LNCAP (cell line): ENCODE measurements around the gene KIDINS220.

Source experiments
- TF ChIP-seq, protein P1 (sequence below): fragments of 450-650 bp; IDR thresholded peaks from 2 replicates; pipeline ENCODE4 v1.5.1; 2017; ENCODE audit warnings: mild to moderate bottlenecking

Gene KIDINS220

DNA sequence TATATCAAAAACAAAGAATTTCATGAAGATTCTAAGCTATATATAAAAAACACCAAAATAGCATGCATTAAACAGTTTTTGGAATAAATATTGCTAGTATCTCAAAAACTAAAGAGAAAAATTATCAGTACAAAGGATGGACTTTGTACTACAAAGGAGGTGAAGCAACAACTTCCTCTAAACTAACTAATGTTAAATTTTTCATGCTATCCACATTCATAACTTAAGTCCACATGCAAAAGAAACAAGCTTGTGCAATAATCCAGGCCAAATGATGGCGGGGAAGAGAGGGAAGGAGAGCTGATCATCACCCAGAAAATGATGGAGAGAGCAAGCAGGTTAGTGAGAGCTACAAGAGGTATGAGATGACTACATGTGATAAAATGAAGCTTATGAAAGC lies 70.1 kb downstream of the KIDINS220 start:
- TF ChIP-seq, protein P1, sequence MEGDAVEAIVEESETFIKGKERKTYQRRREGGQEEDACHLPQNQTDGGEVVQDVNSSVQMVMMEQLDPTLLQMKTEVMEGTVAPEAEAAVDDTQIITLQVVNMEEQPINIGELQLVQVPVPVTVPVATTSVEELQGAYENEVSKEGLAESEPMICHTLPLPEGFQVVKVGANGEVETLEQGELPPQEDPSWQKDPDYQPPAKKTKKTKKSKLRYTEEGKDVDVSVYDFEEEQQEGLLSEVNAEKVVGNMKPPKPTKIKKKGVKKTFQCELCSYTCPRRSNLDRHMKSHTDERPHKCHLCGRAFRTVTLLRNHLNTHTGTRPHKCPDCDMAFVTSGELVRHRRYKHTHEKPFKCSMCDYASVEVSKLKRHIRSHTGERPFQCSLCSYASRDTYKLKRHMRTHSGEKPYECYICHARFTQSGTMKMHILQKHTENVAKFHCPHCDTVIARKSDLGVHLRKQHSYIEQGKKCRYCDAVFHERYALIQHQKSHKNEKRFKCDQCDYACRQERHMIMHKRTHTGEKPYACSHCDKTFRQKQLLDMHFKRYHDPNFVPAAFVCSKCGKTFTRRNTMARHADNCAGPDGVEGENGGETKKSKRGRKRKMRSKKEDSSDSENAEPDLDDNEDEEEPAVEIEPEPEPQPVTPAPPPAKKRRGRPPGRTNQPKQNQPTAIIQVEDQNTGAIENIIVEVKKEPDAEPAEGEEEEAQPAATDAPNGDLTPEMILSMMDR: no peak

DNA sequence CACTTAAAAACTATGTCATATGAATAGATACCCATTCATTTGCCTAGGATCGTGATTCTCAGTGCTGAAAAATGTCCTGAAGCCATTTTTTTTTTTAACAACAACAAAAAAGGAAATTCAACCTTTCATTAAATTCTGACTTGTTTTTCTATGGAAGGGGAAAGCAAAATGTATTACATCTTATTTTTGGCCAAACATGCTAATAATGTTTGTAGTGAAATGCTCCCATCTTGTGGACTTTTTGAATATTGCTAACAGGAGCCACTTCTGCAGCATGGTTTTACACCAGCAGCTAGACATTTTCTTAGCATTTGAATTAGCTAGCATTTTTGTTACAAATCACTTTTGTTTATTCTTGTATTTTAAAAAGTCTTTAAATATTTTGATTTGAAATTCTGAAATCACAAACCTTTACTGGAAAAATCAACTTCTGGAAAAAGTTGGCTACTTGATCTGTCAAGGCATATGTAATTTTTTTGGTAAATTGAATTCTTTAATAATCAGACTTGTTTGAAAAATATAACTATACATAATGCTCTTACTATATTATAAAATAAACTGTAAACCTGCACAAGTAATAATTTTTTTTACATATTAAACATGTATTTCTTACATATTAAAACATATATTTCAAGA lies 75.8 kb downstream of the KIDINS220 start:
- TF ChIP-seq, protein P1: peak; percentile 64

DNA sequence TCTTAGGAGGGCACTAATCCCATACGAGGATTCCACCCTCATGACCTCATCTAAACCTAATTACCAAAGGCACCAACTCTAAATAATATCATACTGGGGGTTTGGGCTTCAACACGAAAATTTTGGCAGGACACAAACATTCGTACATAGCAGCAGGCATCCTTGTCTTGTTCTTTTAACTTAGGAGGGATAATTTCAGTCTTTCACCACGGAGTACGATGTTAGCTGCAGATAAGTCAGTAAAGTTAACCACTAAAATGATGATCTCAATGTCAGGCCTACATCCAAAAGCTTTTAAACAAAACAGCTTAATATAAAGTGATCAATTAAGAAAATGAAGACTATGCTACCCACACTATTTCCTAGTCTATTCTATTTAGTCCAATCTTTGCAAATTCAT lies 80.7 kb downstream of the KIDINS220 start:
- TF ChIP-seq, protein P1: no peak

DNA sequence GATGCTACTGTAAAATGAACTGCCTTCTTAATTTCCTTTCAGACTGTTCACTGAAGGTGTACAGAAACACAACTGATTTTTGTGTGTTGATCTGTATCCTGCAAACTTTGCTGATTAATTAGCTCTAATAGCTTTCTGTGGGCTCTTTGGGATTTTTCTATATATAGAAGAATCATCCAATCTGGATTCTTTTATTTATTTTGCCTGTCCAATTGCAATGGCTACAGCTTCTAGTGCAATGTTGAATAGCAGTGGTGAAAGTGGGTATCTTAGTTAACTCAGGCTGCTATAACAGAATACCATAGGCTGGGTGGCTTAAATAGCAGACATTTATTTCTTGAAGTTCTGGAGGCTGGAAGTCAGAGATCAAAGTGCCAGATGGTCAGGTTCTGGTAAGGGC lies 81.2 kb downstream of the KIDINS220 start:
- TF ChIP-seq, protein P1: no peak

DNA sequence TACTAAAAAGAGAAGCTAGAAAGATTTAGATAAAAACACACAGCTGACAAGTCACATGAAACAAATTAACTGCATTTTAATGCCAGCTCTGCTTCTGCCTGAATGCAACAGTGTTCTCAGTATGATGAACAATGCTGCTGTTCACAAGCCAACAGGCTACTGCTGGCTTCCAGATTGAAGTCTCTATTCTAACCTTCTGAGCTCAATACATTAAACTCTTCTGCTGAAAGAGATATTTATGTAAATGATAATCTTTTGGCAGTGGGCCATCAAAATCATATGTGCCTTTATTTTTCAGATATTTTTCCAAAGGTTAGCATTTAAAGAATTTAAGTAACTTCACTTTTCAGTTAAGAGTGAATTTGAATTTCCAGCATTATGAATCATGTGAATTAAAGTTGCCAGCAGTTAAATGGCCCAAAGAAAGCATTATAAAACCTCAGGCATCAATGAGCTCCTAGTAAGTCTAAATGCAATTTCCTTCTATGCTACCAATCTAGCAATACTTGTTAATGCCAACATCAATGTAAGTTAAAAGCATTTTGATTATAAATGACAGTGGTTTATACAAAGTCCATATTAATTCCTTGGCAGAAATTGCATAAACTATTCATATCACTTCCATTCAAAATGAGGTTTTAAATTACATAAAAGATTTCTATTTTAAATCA lies 83.2 kb downstream of the KIDINS220 start:
- TF ChIP-seq, protein P1: no peak

DNA sequence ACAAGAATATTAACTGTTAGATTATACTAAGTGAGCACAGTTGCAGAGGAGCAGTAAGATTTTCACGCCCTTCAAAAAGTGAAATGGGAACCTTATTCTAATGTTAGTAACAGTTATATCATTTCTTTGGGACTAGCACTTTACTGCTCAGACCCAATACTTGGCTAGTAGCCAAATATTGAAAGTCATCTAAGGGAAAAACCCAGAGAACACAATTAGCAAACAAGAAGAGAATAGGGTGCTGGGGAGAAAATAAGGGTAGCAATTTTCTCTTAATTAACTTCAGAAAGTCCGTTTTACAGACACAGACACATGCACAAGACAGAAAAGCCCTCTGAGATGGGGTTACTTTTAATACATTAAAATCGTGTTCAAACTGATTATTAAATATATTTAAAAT lies 83.8 kb downstream of the KIDINS220 start:
- TF ChIP-seq, protein P1: no peak

DNA sequence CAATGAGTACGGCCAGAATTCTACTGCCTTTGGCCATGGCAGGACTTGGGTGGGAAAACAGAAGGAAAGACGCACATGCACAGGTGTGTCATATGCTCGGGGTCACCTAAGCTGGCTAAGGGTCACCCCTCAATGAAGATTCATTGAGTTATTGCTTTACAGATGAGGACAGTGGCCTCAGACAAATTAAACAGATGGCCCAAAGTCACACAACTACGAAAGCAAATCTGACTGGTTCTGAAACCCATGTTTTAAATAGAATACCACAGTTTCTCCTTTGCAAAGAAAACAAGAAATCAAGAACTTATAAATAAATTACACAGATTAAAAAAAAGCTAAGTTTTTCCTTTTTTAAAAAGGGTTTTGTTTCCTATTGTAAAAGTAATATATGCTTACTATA lies 85.0 kb downstream of the KIDINS220 start:
- TF ChIP-seq, protein P1: no peak
